ENCODE measurements around the gene SAMD4A. TPM values are rescaled to one million over a fixed set of nuclear protein-coding genes. Genes with fewer than 3 reads are reported as not detected.

Gene SAMD4A
- total RNA-seq, 2 donors from 2014 or later, result 11.2 to 15.3 TPM

DNA sequence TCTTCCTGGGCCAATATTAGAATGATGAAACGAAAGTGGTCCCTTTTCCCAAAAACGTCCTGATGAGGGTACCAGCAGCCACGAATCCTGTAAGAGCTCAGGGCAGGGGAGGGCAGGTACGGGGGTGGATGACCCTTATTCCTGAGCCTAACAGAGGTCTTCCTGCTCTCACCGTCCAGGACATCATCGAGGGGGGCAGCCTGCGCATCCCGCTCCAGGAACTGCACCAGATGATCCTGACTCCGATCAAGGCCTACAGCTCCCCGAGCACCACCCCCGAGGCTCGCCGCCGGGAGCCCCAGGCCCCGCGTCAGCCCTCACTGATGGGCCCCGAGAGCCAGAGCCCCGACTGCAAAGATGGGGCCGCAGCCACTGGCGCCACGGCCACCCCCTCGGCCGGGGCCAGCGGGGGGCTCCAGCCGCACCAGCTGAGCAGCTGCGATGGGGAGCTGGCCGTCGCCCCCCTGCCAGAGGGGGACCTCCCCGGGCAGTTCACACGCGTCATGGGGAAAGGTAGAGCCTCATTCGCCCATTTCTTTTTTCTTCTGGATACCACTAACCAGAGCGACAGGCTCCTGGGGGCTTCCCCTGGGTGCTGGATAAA, 193.2 kb downstream of the SAMD4A start:
- Histone ChIP-seq H3K9me3 (no peaks in the 10 kb centered on the region), H3K27me3 (no peaks in the 10 kb centered on the region), H3K36me3 (replicated peaks in 1 of 2; ENCODE audit: insufficient read depth in 1 of 2, low read depth in 2 of 2) (peaks cover 0 to 4% of the 10 kb centered on the region in 2 donors), H3K27ac (no peak overlapping the region), H3K4me1 (no peaks in the 10 kb centered on the region), H3K4me3 (no peak overlapping the region)
- intact Hi-C loops (cut with DNase I), result no loop called here
- ATAC-seq (no peak), DNase-seq (no peak)
- 83 to 92% methylated on average over 11 to 29 of the region's 33 CpGs for WGBS, 2 donors
- TF ChIP-seq, protein P1, sequence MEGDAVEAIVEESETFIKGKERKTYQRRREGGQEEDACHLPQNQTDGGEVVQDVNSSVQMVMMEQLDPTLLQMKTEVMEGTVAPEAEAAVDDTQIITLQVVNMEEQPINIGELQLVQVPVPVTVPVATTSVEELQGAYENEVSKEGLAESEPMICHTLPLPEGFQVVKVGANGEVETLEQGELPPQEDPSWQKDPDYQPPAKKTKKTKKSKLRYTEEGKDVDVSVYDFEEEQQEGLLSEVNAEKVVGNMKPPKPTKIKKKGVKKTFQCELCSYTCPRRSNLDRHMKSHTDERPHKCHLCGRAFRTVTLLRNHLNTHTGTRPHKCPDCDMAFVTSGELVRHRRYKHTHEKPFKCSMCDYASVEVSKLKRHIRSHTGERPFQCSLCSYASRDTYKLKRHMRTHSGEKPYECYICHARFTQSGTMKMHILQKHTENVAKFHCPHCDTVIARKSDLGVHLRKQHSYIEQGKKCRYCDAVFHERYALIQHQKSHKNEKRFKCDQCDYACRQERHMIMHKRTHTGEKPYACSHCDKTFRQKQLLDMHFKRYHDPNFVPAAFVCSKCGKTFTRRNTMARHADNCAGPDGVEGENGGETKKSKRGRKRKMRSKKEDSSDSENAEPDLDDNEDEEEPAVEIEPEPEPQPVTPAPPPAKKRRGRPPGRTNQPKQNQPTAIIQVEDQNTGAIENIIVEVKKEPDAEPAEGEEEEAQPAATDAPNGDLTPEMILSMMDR (IDR thresholded peaks at IDR 0.05), result no peak
- no peak for TF ChIP-seq POLR2A (IDR thresholded peaks at IDR 0.05)

DNA sequence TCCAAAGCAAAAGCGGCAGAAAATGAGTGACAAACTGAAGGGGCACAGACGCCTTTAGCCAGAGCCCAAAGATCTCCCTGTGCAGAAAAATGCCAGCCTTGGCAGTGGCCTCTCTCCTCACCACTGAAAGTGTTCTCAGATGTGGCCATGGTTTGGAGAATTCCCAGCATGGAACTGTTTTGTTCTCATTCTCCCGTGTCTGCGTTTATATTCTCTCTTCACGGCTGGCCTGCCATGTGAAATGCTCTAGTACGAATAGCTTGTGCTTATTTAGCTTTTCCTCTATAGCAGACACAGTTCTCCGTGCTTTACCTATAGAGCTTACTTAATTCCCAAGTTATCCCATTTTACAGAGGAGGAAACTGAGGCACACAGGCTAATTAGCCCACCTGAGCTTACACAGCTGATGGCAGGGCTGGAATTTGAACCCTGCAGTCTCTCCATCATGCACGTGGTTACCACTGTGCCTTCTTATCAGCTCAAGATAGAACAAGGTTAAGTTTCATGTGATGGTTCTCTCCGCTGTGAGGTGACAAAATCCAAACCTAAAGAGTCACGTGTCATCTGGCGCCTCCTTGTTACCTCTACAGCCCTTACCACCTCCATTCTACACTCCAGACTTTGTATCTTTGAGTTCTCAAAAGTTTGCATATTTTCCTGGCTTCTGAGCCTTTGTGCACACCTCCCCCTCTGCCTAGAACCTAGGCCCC, 194.1 kb downstream of the SAMD4A start:
- Histone ChIP-seq H3K4me1 (no peaks in the 10 kb centered on the region), H3K27ac (no peak overlapping the region), H3K27me3 (no peaks in the 10 kb centered on the region), H3K4me3 (no peak overlapping the region), H3K36me3 (replicated peaks in 1 of 2; ENCODE audit: insufficient read depth in 1 of 2, low read depth in 2 of 2) (peaks cover 0 to 4% of the 10 kb centered on the region in 2 donors), H3K9me3 (no peaks in the 10 kb centered on the region)
- DNase-seq (no peak), ATAC-seq (no peak)
- intact Hi-C loops (cut with DNase I), result no loop called here
- TF ChIP-seq, protein P1 (IDR thresholded peaks at IDR 0.05), result no peak
- no peak for TF ChIP-seq POLR2A (IDR thresholded peaks at IDR 0.05)
- 82 to 83% methylated on average over 11 of the region's 11 CpGs for WGBS, 2 donors

DNA sequence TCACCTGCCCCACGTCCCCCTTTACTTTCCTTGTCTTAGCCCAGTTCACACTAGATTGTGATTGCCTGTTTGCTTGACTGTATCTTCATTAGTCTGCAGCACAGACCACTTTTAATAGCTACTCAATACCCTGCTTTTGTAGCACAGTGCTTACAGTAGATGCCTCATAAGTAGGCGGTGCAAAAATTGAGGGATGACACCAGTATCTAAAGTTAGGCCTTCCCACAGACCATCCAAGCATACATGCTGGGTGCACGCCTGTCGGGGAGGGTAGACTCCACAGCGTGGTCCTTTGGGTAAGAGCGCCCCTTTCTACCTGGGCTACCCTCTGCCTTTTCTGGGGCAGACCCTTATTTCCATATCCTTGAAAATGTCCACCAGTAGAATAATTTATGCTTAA, 194.9 kb downstream of the SAMD4A start:
- Histone ChIP-seq H3K27ac (no peak overlapping the region), H3K9me3 (no peaks in the 10 kb centered on the region), H3K4me1 (no peaks in the 10 kb centered on the region), H3K4me3 (no peak overlapping the region), H3K36me3 (replicated peaks in 1 of 2; ENCODE audit: insufficient read depth in 1 of 2, low read depth in 2 of 2) (peaks cover 0 to 4% of the 10 kb centered on the region in 2 donors), H3K27me3 (no peaks in the 10 kb centered on the region)
- TF ChIP-seq POLR2A (IDR thresholded peaks at IDR 0.05), result no peak
- TF ChIP-seq, protein P1 (IDR thresholded peaks at IDR 0.05), result no peak
- no peak for DNase-seq
- 89 to 95% methylated on average over 6 of the region's 6 CpGs for WGBS, 2 donors
- intact Hi-C loops (cut with DNase I), result no loop called here
- ATAC-seq, result no peak

DNA sequence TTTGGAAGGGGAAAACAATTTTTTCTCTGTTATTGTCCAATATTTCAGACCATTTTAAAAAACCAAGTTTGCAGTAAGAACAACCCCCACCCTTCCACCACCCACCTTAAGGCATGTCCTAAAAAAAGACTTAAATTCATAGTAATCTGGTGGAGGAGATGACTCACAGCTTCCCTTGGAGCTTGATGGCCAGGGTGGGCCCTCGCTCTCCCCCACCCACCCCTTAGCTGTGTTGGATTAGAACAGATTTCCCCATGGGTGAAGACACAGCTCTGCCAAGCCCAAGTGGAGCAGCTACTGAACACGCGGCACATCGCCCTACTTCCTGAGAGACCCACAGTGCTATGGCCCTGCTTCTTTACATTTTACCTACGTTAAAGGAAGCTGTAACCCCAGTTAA, 195.4 kb downstream of the SAMD4A start:
- peaks cover 0 to 4% of the 10 kb centered on the region in 2 donors for H3K36me3 ChIP-seq (replicated peaks in 1 of 2; ENCODE audit: insufficient read depth in 1 of 2, low read depth in 2 of 2)
- TF ChIP-seq, protein P1 (IDR thresholded peaks at IDR 0.05), result no peak
- TF ChIP-seq POLR2A (IDR thresholded peaks at IDR 0.05), result no peak
- no peak for DNase-seq
- no peak overlapping the region for H3K4me3 ChIP-seq
- intact Hi-C loops (cut with DNase I), result no loop called here
- no peak for ATAC-seq
- no peaks in the 10 kb centered on the region for H3K4me1 ChIP-seq
- no peaks in the 10 kb centered on the region for H3K27me3 ChIP-seq
- H3K27ac ChIP-seq, result no peak overlapping the region
- H3K9me3 ChIP-seq, result no peaks in the 10 kb centered on the region
- 90 to 94% methylated on average over 5 of the region's 5 CpGs for WGBS, 2 donors
